NCI-H510A treated with DMSO at 0.1 percent for 48 hours (cell line): Measurements from ENCODE around the gene FNDC3A.
"Not testable (repeated sequence)": the region's sequence is repeated elsewhere in the genome, so short reads cannot be mapped to it uniquely, and the experiment has no call there.

Experiments used
- DNase-seq: peaks from one replicate; lab custom pipeline; 2025; lab: John Stamatoyannopoulos, UW

The FNDC3A gene

GRCh38 chr13:49097374-49097773 is 121.7 kb downstream of the FNDC3A start:
- no peak for DNase-seq

GRCh38 chr13:49098198-49098597 is 122.5 kb downstream of the FNDC3A start:
- DNase-seq, result no peak

GRCh38 chr13:49098771-49099512 is 123.2 kb downstream of the FNDC3A start:
- DNase-seq, result no peak

- no peak for DNase-seq
Measured at GRCh38 chr13:49099513-49099877, 123.8 kb downstream of the FNDC3A start.

GRCh38 chr13:49100637-49101570 is 125.2 kb downstream of the FNDC3A start:
- no peak for DNase-seq

- no peak for DNase-seq
Measured at GRCh38 chr13:49108196-49108595, 132.5 kb downstream of the FNDC3A start.

- DNase-seq, result peak; percentile 14
Measured at GRCh38 chr13:49110122-49110912, 134.6 kb downstream of the FNDC3A start.

- no peak for DNase-seq
Measured at GRCh38 chr13:49110913-49111170, 135.1 kb downstream of the FNDC3A start.

GRCh38 chr13:49112782-49113525 is 137.2 kb downstream of the FNDC3A start:
- DNase-seq, result no peak

GRCh38 chr13:49113526-49114286 is 138.0 kb downstream of the FNDC3A start:
- DNase-seq, result no peak

GRCh38 chr13:49116873-49117272 is 141.2 kb downstream of the FNDC3A start:
- DNase-seq, result no peak

- not testable (repeated sequence) for DNase-seq
Measured at GRCh38 chr13:49118455-49118854, 142.7 kb downstream of the FNDC3A start.

- DNase-seq, result no peak
Measured at GRCh38 chr13:49124693-49125304, 149.1 kb downstream of the FNDC3A start.

- no peak for DNase-seq
Measured at GRCh38 chr13:49125964-49126524, 150.3 kb downstream of the FNDC3A start.

- DNase-seq, result no peak
Measured at GRCh38 chr13:49132479-49133002, 156.8 kb downstream of the FNDC3A start.

- DNase-seq, result no peak
Measured at GRCh38 chr13:49134305-49134704, 158.6 kb downstream of the FNDC3A start.

GRCh38 chr13:49137138-49137643 is 161.5 kb downstream of the FNDC3A start:
- DNase-seq, result not testable (repeated sequence)

GRCh38 chr13:49140910-49141611 is 165.3 kb downstream of the FNDC3A start:
- no peak for DNase-seq

- DNase-seq, result no peak
Measured at GRCh38 chr13:49146950-49147355, 171.2 kb downstream of the FNDC3A start.
